Erythroblast (primary cell): Measurements from ENCODE around the gene NRL.
"Not testable (repeated sequence)": the region's sequence is repeated elsewhere in the genome, so short reads cannot be mapped to it uniquely, and the experiment has no call there.

Source experiments
- DNase-seq, 2 experiments: peaks; one replicate each; lab custom pipeline; 2025; lab: John Stamatoyannopoulos, UW
- GATA1 ChIP-seq: IDR thresholded peaks from 2 replicates; pipeline ENCODE4 v1.6.1; 2011; ENCODE audit warnings: low read depth, mild to moderate bottlenecking, control low read depth, low read length, moderate library complexity
- POLR2A ChIP-seq: IDR thresholded peaks from 2 replicates; pipeline ENCODE4 v1.6.1; 2011; ENCODE audit warnings: mild to moderate bottlenecking, low read length

The NRL gene

DNA sequence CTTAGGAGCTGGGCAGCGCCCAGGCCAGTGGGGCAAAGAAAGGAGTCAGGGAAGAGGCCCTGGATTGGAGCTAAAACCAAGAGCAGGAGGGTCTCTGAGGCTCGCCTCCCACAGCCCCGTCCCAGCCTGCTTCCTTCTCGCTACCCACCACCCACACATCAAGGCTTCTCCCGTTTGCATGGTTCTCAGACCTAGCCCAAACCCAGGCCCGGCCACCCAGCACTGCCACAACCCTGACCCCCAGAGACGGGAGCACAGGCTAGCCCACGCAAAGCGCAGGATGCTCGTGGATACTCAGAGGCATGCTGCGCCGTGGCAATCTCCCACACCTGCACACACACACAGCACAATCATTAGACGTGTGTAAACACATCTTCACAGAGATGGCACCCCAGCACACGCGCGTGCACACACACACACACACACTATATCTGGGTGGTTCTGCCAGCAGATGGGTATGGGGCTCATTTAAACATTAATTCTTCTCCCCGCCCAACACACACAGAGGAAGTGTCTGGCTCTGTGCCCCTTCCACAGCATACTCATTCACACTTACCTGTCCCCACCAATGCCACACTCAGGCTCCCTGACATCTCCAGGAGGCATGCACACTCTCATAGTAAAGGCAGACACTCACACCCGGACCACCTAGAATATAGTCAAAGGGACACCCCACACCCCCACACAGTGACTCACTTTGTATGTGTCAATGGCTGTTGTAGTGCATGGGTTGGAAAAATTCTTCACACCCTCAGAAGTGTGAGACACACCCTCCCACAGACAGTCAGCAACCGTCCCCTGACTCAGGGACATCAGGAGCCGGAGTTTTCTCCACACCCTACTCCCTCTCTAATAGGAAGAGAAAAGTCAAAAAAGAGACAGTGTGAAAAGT is 61.8 kb downstream of the NRL start:
- no peak for TF ChIP-seq POLR2A
- TF ChIP-seq GATA1: no peak
- no peak for DNase-seq

GRCh38 chr14:24051789-24052655 is 62.7 kb downstream of the NRL start, which contains the start of gene CARMIL3:
TSS of gene CARMIL3 (plus strand) at chr14:24052009. CDS start at chr14:24052154, 145 bp downstream.
- peak; percentile 66 to 74 for DNase-seq
- TF ChIP-seq POLR2A (no peak), GATA1 (no peak)

DNA sequence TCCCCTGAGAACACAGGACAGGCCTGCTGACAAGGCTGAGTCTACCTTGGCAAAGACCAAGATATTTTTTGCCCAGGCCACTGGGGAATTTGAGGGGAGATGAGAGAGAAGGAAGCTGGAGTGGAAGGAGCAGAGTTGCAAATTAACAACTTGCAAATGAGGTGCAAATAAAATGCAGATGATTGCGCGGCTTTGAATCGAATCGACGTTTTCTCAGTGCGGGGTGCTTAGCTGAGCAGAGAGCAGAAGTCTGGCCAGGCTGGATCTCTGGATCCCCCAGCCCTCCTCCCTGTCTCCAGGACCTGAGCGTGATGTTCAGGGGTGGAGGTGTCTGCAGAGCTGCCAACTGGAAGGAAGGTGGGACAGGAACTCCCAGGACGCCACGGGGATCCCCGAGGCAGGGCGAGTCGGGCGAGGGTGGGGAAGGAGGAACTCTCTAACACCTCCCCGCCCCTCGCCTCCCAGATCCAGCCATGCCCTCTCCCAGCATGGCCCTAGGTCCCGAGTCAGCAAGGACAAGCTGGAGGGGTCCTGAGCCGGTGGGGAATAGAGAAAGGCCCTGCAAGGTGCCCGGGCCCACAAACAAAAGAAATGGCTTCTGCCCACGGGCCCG is 63.5 kb downstream of the NRL start:
- no peak for DNase-seq

GRCh38 chr14:24050753-24051152 is 64.0 kb downstream of the NRL start:
- not testable (repeated sequence) for DNase-seq

More for the DNA sequence above, 63.5 kb downstream of the NRL start:
- TF ChIP-seq POLR2A (no peak), GATA1 (no peak)

GRCh38 chr14:24049002-24049401 is 65.7 kb downstream of the NRL start:
- DNase-seq: not testable (repeated sequence)

GRCh38 chr14:24042746-24043145 is 72.0 kb downstream of the NRL start:
- TF ChIP-seq POLR2A: no peak
- TF ChIP-seq GATA1: no peak
- DNase-seq: no peak

DNA sequence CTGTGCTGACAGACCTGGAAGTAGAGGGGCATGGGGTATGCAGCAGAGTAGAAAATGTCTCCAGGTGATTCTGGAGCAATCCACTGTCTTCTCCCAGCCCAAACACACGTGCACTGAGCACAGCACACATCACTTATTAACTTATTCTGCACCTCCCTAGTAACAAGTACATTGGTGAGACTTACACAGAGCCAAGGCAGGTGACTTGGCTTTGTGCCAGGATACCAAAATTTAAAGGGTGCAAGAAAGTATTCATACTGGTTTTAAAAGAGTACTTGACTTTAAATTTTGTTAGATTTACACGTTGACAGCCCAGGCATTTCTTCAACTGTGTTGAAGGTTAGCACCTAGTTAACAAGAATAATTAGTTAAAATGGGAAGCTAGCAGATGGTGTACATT is 74.1 kb downstream of the NRL start:
- TF ChIP-seq POLR2A (no peak), GATA1 (no peak)
- no peak for DNase-seq

- TF ChIP-seq POLR2A: no peak
- no peak for TF ChIP-seq GATA1
- no peak for DNase-seq
Measured at GRCh38 chr14:24038686-24039085, 76.1 kb downstream of the NRL start.

DNA sequence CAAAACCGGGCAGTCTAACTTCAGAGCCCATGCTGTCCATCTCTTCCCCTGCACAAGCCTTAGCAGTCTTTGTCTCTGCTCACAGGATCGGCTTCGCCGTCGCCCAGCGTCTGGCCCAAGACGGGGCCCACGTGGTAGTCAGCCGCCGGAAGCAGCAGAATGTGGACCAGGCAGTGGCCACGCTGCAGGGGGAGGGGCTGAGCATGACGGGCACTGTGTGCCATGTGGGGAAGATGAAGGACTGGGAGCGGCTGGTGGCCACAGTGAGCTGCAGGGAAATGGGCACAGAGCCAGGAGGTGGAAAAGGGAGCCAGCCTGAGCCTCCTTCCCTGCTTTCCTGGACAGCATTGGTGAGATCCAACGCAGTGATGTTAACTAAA is 77.1 kb downstream of the NRL start:
- DNase-seq: no peak
- TF ChIP-seq POLR2A (no peak), GATA1 (no peak)

GRCh38 chr14:24036963-24037657 is 77.6 kb downstream of the NRL start:
- DNase-seq: not testable (repeated sequence)

DNA sequence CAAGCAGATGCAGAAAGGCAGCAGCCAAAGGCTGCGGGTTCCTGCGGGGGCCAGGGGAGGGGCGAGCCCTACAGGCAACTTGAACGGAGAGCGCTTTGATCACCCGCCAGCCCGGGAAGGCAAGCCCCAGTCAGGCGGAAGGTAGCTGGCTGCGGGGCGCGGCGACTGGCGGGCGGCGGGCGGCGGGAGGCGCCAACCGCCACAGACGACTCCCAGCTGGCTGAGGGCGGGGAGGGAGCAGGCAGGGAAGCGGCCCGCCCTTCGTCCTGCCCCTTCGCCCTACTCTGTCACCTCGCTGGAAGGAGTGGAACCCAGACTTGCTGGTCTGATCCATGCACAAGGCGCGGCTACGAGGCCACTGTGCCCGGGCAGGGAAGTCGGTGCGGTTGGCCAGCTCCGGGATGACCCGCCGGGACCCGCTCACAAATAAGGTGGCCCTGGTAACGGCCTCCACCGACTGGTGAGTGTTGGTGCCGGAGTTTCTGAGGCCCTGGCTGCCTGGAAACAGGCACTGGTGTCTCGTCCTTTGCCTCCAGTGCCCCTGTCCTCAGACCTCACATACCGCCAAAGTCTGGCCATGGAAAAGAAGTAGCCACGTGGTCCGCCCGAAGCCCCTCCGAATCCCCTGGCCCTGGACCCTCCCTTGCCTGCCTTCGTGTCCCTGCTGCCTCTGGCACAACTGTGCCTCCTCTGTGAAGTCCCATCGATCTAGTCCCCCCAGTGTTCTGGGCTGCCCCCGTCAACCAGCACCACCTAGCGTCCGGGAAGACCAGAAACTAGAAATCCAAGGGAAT is 78.4 kb downstream of the NRL start:
- TF ChIP-seq GATA1 (no peak), POLR2A (peak; percentile 74)
- peak; percentile 88 for DNase-seq

GRCh38 chr14:24035769-24036168 is 79.0 kb downstream of the NRL start:
- peak in 1 of 2 experiments; percentile 43 for DNase-seq
